Central memory CD4-positive, alpha-beta T cell (primary cell): ENCODE data around the gene RHBDD2.
"Not testable (repeated sequence)": the region's sequence is repeated elsewhere in the genome, so short reads cannot be mapped to it uniquely, and the experiment has no call there.

Experiments used
- DNase-seq: peaks from one replicate; pipeline ENCODE4 v3.0.0; 2022

The RHBDD2 gene

DNA sequence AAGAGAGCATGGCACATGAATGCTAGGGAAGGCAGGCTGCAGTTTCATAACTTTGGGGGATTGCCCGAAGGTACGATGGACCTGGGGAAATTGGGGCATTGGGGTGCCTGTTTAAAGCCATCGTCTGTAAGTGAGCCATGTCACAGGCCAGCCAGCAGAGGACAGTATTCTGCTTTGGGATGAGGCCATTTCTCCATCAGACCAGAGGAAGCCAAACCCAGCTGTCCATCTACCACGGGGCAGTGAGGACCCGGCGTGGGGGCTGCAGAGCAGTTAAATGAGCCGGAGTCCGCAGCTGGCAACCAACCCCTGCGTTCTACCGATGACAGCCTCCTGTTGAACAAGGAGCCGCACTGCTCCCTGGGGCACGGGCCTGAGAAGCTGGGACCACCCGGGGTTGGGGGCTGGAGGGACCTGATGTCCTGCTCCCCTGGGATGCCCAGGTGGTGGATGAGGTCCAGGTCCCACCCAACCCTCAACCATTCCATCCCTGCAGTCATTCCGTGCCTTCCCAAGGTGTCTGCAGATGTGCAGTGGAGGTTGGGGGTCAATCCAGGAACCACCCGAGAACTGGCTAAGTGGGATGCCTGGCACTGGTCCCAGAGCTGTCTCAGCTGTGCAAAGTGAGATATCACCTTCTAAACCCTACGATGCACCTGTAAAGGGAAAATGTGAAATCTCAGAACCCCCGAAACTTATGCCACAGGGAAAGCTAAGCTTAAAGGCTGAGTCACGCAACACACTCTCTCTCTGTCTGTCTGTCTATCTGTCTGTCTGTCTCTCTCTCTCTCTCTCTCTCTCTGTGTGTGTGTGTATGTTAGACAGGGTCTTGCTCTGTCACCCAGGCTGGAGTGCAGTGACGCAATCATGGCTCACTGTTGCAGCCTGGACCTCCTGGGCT, 12.1 kb upstream of the RHBDD2 start:
- peak; percentile 35 for DNase-seq

DNA sequence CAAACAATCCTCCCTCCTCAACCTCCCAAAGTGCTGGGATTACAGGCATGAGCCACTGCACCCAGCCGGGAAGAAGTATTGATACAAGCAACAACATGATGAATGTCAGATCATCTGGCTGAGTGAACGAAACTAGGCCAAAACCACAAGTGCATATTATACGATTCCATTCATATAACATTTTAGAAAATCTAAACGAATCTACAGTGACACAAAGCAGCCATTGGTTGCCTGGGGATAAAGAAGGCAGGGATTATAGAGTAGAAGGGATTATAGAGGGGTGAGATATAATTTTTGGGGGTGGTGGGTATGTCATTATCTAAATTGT, 11.5 kb upstream of the RHBDD2 start:
- DNase-seq = no peak

DNA sequence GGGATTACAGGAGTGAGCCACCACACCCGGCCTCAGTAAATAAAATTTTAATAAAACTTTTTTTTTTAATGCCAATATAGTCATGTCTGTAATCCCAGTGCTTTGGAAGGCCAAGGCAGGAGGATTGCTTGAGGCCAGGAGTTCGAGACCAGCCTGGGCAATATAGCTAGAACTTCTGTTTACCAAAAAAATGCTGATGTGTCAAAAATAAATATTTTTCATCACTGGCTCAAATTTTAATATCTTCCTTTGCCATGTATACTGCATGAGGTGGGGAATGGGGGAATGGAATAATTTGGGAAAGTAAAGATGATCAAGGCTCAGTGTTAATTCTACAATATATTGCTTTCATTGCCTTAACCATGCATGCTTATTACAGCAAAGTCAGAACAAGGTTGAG, 10.7 kb upstream of the RHBDD2 start:
- no peak for DNase-seq

DNA sequence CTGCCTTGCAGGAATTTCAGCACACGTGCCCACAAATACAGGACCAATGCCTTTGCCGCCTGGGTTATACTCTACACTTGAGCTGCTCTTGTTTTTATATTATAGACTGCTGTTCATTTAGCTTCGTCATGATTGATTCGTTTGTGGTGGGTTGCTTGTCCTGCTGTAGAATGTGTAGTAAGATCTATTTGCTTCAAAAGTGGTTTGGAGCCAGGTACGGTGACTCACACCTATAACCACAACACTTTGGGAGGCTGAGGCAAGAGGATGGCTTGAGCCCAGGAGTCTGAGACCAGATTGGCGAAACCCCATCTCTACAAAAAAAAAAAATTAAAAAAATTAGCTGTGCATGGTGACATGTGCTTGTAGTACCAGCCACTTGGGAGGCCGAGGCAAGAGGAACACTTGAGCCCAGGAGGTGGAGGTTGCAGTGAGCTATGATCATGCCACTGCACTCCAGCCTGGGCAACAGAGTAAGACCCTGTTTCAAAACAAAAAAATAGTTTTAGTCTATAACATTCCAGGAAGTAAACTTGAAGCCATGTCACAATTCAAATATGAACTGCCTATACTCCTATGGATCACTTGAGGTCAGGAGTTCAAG, 9.0 kb upstream of the RHBDD2 start:
- no peak for DNase-seq

DNA sequence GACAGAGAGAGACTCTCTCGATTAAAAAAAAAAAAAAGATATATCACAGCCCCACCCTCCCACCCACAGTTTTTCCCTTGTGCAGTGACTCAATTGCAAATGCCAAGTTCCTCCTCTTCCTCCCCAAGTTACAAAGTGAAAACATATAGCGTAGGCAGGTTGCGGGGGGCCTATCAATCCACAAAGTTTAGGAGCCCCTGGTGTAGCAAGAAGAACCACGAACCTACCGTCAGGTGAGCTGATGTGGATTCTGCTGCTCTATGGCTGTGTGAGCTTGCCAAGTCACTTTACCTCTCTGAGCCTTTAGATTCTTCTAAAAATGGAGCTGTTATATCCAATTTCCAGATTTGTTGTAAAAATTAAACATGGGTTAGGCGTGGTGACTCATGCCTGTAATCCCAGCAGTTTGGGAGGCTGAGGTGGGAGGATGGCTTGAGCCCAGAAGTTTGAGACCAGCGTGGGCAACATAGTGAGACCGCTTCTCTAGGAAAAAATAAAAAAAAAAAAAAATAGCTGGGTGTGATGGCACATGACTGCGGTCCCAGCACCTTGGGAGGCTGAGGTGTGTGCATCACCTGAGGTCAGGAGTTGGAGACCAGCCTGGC, 8.2 kb upstream of the RHBDD2 start:
- DNase-seq = no peak

DNA sequence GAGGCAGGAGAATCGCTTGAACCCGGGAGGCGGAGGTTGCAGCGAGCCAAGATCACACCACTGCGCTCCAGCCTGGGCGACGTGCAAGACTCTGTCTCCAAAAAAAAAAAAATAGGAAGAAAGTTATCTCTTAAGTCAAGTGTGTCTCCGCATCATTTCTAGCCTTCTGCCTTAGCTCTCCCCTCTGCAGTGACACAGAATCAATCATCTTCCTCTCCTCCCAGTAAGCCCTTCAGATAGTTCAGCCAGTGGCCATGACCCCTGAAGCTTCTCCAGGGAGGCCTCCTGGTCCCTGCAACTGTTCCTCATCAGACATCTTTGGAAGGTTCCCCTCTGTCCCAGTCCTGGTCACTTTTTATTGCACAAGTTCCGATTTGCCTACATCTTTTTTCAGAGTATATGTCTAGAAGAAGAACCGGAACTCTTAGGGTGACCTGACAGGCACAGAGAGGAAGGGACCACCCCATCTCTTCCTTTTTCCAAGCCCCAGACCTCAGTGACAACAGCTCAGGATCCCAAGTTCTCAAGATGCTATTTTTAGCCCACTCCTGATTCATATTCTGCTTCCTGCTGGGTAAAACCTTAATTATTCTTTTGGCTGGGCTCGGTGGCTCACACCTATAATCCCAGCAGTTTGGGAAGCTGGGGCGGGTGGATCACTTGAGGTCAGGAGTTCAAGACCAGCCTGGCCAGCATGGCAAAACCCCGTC, 6.6 kb upstream of the RHBDD2 start:
- no peak for DNase-seq

DNA sequence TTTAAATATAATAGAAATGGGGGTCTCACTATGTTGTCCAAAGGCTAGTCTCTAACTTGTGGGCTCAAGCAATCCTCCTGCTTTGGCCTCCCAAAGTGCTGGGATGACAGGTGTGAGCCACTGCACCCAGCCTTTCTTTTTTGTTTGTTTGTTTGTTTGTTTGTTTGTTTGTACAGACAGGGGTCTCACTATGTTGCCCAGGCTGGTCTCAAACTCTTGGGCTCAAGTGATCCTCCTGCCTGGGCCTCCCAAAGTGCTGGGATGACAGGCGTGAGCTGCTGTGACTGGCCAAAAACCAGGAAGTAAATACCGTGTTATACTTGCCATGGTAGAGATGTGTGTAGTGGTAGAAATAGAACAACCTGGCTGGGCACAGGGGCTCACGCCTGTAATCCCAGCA, 4.7 kb upstream of the RHBDD2 start:
- DNase-seq = not testable (repeated sequence)

DNA sequence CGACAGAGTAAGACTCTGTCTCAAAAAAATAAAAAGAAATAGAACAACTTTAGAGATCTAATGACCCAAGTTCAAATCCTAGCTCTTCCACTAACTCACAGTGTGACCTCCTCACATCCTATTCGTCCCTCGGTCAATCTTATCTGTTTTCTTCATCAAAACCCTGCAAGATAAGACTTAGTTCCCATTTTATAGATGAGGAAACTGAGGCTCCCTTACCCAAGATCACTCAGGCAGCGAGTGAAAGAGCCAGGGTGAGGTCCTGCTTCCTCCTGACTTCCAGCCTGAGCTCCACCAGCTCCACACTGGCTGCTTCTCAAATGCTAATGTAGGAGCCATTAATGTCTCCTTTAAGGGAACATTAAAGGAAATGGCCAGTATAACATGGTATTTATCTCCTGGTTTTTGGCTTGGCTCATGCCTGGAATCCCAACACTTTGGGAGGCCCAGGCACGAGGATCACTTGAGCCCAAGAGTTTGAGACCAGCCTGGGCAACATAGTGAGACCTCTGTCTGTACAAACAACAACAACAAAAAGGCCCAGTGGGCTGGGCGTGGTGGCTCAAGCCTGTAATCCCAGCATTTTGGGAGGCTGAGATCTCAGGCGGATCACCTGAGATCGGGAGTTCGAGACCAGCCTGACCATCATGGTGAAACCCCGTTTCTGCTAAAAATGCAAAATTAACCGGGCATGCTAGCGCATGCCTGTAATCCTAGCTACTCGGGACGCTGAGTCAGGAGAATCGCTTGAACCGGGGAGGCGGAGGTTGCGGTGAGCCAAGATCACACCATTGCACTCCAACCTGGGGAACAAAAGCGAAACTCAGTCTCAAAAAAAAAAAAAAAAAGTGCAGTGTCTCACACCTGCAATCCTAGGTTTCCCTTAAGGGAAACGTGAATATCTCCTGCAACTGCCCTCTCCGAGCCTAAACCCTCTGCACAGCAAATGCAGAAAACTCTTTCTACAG, 3.4 kb upstream of the RHBDD2 start:
- DNase-seq = no peak

DNA sequence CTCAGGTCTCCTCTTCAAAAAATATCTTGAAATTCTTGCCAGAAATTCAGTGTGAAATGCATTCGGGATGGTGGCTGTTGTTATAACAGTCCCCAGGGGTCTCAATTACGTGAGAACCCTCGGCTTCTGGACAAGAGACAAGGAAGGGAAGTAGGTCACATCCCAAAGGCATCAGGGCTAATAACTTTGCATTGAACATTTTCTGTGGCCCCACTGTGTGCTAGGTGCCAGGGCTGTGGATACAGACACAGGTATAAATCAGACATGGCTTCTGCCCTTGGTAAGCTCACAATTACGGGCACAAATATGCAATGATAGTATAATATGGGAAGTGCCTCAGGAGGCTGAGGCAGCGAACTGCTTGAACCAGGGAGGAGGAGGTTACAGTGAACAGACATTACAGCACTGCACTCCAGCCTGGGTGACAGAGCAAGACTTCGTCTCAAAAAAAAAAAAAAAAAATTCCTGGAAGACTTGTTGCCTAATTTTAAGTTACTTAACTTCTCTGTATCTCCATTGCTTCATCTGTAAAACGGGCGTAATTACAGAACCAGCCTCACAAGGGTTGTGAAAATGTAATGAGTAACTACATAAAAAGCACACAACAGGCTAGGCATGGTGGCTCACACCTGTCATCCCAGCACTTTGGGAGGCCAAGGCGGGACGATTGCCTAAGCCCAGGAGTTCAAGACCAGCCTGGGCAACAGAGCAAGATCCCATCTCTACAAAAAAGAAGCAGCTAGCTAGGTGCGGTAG, 2.5 kb upstream of the RHBDD2 start:
- DNase-seq = no peak

DNA sequence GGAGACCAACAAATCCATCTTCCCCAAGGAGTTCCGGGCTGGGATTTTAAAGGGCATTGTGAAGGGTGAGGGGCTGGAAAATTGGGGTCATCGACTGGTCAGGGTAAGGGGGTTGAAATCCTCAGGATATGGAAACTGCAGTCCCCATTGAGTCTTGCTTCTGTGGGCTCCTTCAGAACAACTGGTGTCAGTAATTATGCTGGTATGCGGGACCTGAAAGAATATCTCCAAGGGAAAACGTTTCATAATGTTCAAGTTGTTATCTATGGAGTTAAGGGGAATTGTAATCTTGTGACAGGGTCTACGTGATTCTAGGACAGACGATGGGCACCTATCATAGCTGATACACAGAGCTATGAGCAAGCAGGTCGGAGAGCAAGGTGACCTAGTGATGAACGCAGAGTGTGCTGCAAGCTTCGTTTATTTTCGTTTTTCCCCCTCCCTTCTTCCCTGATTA, 494 bp upstream of the RHBDD2 start:
- no peak for DNase-seq

DNA sequence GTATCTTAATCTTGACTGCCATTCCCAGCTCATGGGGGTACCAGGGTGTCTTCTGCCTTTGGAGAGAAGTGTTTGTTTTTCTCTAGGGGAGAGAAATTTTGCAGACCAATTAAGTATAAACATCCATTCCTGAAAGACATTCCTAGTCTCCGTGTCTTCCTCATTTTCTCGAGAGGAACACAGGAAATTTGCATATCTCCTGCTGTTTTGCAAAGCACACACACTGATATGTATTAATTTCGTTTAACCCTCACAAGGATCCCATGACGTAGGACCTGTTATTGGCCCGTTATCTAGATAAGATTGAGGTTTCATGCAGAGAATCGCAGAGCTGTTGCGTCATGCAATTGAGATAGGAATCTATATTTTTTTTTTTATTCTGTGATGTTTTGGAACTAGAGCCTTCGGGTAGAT, 944 bp downstream of the RHBDD2 start:
- peak; percentile 77 for DNase-seq

DNA sequence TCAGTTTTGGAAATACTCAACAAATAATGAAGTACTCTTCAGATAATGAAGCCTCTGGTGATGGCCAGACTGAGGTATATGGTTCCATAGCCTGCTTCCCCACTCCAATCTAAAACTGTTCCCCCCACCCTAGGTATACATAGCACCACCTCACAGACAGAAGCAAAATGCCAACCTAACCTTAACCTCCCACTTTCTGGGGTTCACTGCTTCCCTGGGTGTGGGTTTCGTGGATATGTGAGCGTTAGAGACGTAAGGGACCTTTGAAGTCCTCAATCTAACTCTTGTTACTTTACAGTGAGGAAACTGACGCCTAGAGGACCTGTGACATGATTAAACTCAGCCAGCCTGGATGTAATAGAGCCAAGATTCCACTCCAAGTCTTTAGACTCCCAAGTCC, 1.4 kb downstream of the RHBDD2 start:
- no peak for DNase-seq

DNA sequence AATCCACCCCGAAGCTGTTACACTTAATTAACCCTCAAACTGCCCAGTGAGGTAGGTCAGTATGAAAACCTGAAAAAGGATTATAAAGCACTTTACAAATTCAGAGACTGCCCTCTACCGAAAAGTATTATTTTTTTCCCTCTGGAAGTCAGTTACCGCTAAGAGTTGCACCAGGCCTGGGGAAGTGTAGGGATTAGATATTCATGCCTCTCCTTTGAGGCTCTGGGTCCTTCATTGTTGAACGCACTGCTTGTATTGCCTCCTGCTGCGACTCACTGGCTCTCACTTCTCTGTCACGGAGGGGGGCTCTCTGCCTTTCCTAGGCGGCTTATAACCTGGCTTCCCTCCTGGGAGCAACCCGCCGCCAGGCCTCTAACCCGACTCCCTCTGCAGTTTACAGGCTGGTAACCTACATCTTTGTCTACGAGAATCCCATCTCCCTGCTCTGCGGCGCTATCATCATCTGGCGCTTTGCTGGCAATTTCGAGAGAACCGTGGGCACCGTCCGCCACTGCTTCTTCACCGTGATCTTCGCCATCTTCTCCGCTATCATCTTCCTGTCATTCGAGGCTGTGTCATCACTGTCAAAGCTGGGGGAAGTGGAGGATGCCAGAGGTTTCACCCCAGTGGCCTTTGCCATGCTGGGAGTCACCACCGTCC, 2.7 kb downstream of the RHBDD2 start:
- no peak for DNase-seq

DNA sequence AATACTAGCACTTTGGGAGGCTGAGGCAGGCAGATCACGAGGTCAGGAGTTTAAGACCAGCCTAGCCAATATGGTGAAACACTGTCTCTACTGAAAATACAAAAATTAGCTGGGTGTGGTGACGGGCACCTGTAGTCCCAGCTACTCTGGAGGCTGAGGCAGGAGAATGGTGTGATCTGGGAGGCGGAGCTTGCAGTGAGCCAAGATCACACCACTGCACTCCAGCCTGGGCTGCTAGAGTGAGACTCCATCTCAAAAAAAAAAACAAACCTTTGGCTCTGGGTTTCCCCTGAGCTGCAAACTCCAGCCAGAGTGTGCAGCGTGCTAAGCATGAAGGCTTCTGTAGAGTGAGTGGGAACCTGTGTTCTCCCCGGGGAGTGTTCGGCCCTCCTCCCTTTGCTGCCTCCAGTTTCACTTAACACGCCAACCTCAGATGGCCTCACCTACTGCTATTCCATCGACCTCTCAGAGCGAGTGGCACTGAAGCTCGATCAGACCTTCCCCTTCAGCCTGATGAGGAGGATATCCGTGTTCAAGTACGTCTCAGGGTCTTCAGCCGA, 4.5 kb downstream of the RHBDD2 start:
- not testable (repeated sequence) for DNase-seq

DNA sequence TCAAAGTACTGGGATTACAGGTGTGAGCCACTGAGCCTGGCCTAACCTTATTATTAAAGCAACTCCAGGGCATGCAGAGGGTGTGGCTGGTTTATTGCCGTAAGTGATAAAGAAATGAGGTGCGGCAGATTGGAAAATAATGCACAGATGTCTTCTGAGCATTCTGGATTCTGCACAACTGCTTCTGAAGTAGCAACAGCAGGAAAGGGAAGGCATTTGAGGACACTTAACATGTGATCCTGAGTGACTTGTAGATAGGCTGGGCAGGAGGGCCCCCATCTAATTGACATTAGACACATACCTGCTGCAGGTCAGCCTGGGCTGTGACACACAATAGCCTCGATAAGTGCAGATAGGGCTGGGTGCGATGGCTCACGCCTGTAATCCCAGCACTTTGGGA, 5.6 kb downstream of the RHBDD2 start:
- no peak for DNase-seq

DNA sequence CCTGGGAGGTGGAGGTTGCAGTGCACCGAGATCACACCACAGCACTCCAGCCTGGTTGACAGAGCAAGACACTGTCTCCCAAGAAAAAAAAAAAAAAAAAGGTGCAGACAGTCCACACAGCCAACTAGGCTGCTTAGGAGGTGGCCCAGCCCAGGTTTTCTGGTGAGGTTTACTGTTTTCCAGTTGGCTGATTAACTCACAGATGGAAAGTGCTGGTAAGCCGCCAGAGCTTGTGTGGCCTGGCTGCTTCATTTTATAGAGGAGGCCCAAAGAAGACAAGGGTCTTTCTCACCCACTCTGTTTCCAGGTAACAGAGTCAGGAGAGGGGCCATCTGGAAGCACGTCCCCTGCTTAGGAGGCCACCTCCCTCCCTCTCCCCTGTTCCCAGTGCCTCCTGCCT, 6.2 kb downstream of the RHBDD2 start:
- DNase-seq = no peak

DNA sequence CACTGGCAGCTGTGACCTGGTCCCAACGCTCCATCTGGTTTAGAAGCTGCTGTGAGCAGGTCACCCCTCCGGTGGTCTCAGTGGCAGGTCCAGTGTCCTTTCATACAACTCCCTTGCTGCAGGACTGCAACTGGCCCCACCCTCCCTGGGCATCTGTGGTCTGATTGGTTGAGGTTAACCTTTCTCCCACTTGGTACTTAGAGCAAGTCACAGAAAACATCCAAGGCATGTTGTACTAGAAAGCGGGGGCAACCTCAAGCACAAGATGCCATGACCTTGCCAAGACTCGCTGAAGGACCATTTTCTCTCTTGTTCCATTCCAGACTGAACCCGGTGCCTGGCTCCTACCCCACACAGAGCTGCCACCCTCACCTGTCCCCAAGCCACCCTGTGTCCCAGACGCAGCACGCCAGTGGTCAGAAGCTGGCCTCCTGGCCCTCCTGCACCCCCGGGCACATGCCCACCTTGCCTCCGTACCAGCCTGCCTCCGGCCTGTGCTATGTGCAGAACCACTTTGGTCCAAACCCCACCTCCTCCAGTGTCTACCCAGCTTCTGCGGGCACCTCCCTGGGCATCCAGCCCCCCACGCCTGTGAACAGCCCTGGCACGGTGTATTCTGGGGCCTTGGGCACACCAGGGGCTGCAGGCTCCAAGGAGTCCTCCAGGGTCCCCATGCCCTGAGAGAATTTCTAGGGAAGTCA, 9.0 kb downstream of the RHBDD2 start:
- no peak for DNase-seq

DNA sequence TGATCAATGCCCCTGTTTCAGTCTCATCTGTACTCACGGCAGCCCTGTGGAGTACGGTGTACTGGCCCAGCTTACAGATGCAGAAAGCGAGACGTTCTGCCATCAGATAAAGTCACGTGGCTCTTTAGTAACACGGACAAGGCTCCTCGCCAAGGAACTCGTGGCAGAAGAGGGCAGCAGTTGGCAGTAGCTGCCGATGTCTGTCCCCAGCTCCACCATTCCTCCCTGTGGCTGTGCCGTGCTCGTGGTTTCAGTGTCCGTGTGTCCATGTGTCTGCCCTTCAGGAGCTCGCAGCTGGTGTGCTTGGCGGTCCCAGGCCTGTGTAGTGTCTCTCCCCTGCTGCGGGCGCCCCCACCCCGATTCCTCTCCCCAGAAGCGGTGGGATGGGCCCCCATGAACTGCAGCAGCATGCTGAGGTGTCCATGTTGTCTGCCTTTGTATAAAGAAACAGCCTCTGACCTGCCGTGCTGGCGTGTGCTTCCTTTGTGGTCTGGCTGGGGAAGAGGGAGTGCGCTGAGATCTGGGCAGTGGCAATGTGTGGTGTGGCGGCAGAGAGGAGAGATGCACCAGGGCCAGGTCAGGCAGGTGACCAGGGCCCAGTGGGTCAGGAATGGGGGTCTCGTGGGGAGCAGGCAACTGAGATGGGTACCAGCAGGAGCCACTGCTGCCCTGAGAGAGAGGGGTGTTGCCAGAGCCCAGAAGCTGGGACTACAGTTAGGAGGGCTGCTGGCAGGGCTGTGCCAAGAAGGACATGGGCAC, 9.8 kb downstream of the RHBDD2 start:
- DNase-seq = no peak

DNA sequence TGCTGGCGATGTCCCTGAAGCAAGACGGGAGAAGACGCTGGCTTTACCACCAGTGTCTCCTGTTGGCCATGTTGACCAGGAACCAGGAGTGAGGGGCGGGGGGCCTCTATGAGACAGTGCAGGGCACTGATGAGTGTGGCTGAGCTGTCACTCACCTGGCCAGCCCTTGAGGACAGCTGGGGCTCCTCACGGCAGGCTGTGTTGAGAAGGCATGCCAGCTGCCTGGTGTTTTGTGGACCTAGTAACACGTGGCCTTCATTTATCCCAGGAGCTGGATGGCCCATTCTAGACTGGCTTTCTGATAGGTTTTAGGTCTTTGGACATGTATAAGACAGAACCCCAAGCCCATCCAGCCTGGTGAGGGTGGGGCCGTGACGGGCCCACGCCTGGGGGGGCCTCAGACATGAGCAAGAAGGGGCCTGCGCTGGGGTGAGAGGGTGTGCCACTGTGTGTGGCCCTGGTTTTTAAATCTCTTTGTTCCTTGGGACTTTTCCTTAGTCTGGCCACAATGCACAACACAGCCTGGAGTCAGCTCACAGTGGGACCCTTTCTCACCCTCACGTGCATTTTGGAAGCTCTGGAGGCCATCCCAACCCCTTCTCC, 10.5 kb downstream of the RHBDD2 start:
- DNase-seq = no peak
